Osteoblast (primary cell): Measurements from ENCODE around the gene BCL11A. TPM values are rescaled to one million over a fixed set of nuclear protein-coding genes. Genes with fewer than 3 reads are reported as not detected.

ENCODE experiments used
- DNase-seq: peaks from one replicate; pipeline ENCODE4 v3.0.0; 2011; ENCODE audit warnings: low spot score, mixed read lengths; ENCODE audit not compliant: insufficient read length; ENCODE audit errors: missing footprints
- H2AFZ ChIP-seq: 2 replicates; pipeline ENCODE4 v1.6.0; 2011; ENCODE audit warnings: mild to moderate bottlenecking, low read length
- H3K27ac ChIP-seq: 2 replicates; pipeline ENCODE4 v1.5.1; 2011; ENCODE audit warnings: mild to moderate bottlenecking, low read depth, low read length, moderate library complexity
- H3K27me3 ChIP-seq: 2 replicates; pipeline ENCODE4 v1.6.0; 2012; ENCODE audit warnings: mild to moderate bottlenecking, control low read depth, inconsistent platforms, low read length, moderate library complexity; ENCODE audit not compliant: insufficient read depth
- H3K36me3 ChIP-seq: 2 replicates; pipeline ENCODE4 v1.5.1; 2011; ENCODE audit warnings: mild to moderate bottlenecking, low read length, control low read depth, moderate library complexity; ENCODE audit not compliant: insufficient read depth
- H3K4me1 ChIP-seq: 2 replicates; pipeline ENCODE4 v1.5.1; 2011; ENCODE audit warnings: mild to moderate bottlenecking, low read length, control low read depth, moderate library complexity; ENCODE audit not compliant: insufficient read depth
- H3K4me2 ChIP-seq: 2 replicates; pipeline ENCODE4 v1.6.0; 2011; ENCODE audit warnings: mild to moderate bottlenecking, low read length; ENCODE audit not compliant: insufficient read depth
- H3K4me3 ChIP-seq: fragments of 200-600 bp; sonication (generic); 3 replicates; pipeline ENCODE4 v1.5.1; 2012; ENCODE audit warnings: mild to moderate bottlenecking, low read length, inconsistent platforms; ENCODE audit not compliant: insufficient read depth
- H3K79me2 ChIP-seq: 2 replicates; pipeline ENCODE4 v1.6.0; 2012; ENCODE audit warnings: mild to moderate bottlenecking, low read length, control low read depth, inconsistent platforms; ENCODE audit not compliant: insufficient read depth
- H3K9me3 ChIP-seq: 2 replicates; pipeline ENCODE4 v1.5.1; 2011; ENCODE audit warnings: low read depth, low read length, control low read depth
- H4K20me1 ChIP-seq: 2 replicates; pipeline ENCODE4 v1.6.0; 2012; ENCODE audit warnings: mild to moderate bottlenecking, low read length, control low read depth; ENCODE audit not compliant: insufficient read depth
- CTCF ChIP-seq: IDR thresholded peaks from 2 replicates; pipeline ENCODE4 v1.5.1; 2011; ENCODE audit warnings: mild to moderate bottlenecking, low read depth, low read length, moderate library complexity; ENCODE audit errors: extremely low read depth
- total RNA-seq: library from RNA; depleted of rRNA; stranded (reverse); fragments of >200 nt; gene quantifications from 2 replicates; pipeline ENCODE4 v1.2.3, GENCODE V29; 2012

The BCL11A gene
- total RNA-seq, 1 donor: 1.4 TPM

GRCh38 chr2:60533101-60534051 is 20.1 kb downstream of the BCL11A start:
- no peaks in the 10 kb centered on the region for H4K20me1 ChIP-seq
- no peak overlapping the region for H3K4me2 ChIP-seq

GRCh38 chr2:60532421-60532820 is 21.0 kb downstream of the BCL11A start:
- Histone ChIP-seq H3K4me1 (no peaks in the 10 kb centered on the region), H3K27ac (no peak overlapping the region), H3K9me3 (no peaks in the 10 kb centered on the region), H2AFZ (no peak overlapping the region), H3K27me3 (no peaks in the 10 kb centered on the region), H3K4me3 (no peak overlapping the region), H3K36me3 (no peaks in the 10 kb centered on the region), H4K20me1 (no peaks in the 10 kb centered on the region), H3K4me2 (no peak overlapping the region), H3K79me2 (no peaks in the 10 kb centered on the region)
- TF ChIP-seq CTCF: no peak
- no peak for DNase-seq

More at GRCh38 chr2:60533101-60534051, 20.1 kb downstream of the BCL11A start:
- H3K27ac ChIP-seq: no peak overlapping the region
- H3K79me2 ChIP-seq: no peaks in the 10 kb centered on the region
- no peak overlapping the region for H2AFZ ChIP-seq
- TF ChIP-seq CTCF: no peak
- no peaks in the 10 kb centered on the region for H3K9me3 ChIP-seq
- H3K36me3 ChIP-seq: no peaks in the 10 kb centered on the region
- no peak overlapping the region for H3K4me3 ChIP-seq
- no peak for DNase-seq
- H3K4me1 ChIP-seq: no peaks in the 10 kb centered on the region
- no peaks in the 10 kb centered on the region for H3K27me3 ChIP-seq

DNA sequence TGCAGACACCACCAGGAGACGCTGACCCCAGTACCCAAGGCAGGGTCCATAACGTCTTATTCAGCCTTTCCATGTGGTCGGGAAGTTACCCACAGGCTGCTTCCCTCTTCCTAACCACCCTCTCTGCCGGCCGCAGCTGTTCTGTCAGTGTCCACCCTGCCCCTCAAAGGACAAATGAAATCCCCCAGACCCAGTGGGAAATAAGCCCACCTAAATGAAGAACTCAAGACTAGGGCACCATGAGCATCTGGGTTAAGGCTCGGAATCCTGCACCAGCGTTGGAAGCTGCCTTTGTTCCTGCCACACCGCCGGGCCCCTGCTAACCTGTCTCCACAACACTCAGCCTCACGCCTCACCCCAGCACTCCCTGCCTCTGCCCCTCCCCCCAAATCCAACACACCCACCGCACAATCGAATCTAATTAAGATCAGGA is 21.7 kb downstream of the BCL11A start:
- DNase-seq: no peak
- no peaks in the 10 kb centered on the region for H3K4me1 ChIP-seq
- no peaks in the 10 kb centered on the region for H3K9me3 ChIP-seq
- H3K27me3 ChIP-seq: no peaks in the 10 kb centered on the region
- no peaks in the 10 kb centered on the region for H3K36me3 ChIP-seq
- TF ChIP-seq CTCF: no peak
- no peak overlapping the region for H3K4me2 ChIP-seq
- no peak overlapping the region for H3K27ac ChIP-seq
- no peaks in the 10 kb centered on the region for H3K79me2 ChIP-seq
- no peaks in the 10 kb centered on the region for H4K20me1 ChIP-seq
- H3K4me3 ChIP-seq: no peak overlapping the region
- H2AFZ ChIP-seq: no peak overlapping the region

DNA sequence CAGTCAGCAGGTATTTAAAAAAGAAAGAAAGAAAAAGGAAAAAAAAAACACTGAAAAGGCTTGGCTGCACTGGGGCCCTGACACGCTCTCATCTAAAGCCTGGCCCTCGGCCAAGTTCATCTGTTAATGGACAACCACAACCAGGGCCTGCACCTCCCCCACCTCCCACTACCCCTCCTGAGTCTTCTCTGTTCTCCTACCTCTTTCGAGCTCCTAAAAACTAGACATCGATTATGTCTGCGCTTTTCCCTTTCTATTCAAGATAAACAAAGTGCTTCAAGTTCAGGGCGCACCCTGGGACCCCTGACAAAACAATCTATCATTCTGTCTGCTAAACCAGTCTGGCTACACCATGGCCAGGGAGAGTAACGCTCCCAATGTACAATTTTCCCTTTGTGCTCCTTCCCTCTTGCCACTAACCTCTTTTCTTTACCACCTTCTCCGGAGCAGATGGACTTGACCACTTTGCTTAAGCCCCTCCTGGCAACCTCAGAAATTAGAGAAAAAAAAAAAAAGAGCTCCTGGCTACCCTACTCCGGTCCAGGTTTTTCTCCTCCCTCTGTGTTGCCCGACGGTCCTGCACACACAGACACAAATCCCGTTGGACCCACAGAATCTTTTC is 22.7 kb downstream of the BCL11A start:
- Histone ChIP-seq H3K36me3 (no peaks in the 10 kb centered on the region), H3K4me2 (no peak overlapping the region), H3K27ac (no peak overlapping the region), H3K79me2 (no peaks in the 10 kb centered on the region), H2AFZ (no peak overlapping the region), H4K20me1 (no peaks in the 10 kb centered on the region), H3K4me3 (no peak overlapping the region), H3K9me3 (no peaks in the 10 kb centered on the region), H3K27me3 (no peaks in the 10 kb centered on the region), H3K4me1 (no peaks in the 10 kb centered on the region)
- DNase-seq: no peak
- TF ChIP-seq CTCF: no peak
